CD14-positive monocyte (primary cell): ENCODE results near the gene CLPSL2. TPM values are rescaled to one million over a fixed set of nuclear protein-coding genes. Genes with fewer than 3 reads are reported as not detected.

ENCODE experiments used
- DNase-seq, 3 donors: peaks; one replicate each; pipeline ENCODE4 v3.0.0-alpha.2; 2011 to 2022
- H2AFZ ChIP-seq: 2 replicates; pipeline ENCODE4 v1.6.0; 2012; ENCODE audit warnings: mild to moderate bottlenecking, low read depth, low read length, inconsistent platforms; ENCODE audit not compliant: insufficient read depth, poor library complexity, severe bottlenecking
- H3K27ac ChIP-seq, 2 donors: 1 replicate in 1 of 2; 2 replicates in 1 of 2; pipeline ENCODE4 v1.5.1; 2012 to 2013; ENCODE audit warnings: low read length in 2 of 2, control low read depth in 1 of 2, inconsistent platforms in 1 of 2, low read depth in 1 of 2, mild to moderate bottlenecking in 1 of 2
- H3K27me3 ChIP-seq, 2 donors: one replicate each; pipeline versions ENCODE4 v1.6.0 to v1.6.1; 2011 to 2013; ENCODE audit warnings: low read length in 2 of 2; ENCODE audit not compliant: control insufficient read depth in 2 of 2, insufficient read depth in 2 of 2
- H3K36me3 ChIP-seq, 2 donors: replicated peaks in 1 of 2; 1 replicate in 1 of 2; 2 replicates in 1 of 2; pipeline versions ENCODE4 v1.5.1 to v1.6.1; 2012 to 2013; ENCODE audit warnings: low read length in 2 of 2, control low read depth in 1 of 2, inconsistent platforms in 1 of 2, mild to moderate bottlenecking in 1 of 2; ENCODE audit not compliant: insufficient read depth in 2 of 2, control insufficient read depth in 1 of 2
- H3K4me1 ChIP-seq, 2 donors: 1 replicate in 1 of 2; 2 replicates in 1 of 2; pipeline versions ENCODE4 v1.5.1 to v1.6.1; 2012 to 2013; ENCODE audit warnings: low read length in 2 of 2, control low read depth in 1 of 2, inconsistent platforms in 1 of 2, mild to moderate bottlenecking in 1 of 2, moderate library complexity in 1 of 2; ENCODE audit not compliant: insufficient read depth in 2 of 2, control insufficient read depth in 1 of 2
- H3K4me2 ChIP-seq: replicated peaks from 2 replicates; pipeline ENCODE3; 2012; ENCODE audit warnings: low read length, moderate library complexity, mild to moderate bottlenecking; ENCODE audit not compliant: poor library complexity, severe bottlenecking; ENCODE audit errors: extremely low read depth
- H3K4me3 ChIP-seq, 3 experiments: fragments of 200-600 bp in 1 of 3; sonication (generic) in 1 of 3; replicated peaks in 1 of 3; 1 replicate in 2 of 3; 2 replicates in 1 of 3; pipeline ENCODE4 v1.5.1; 2011 to 2013; ENCODE audit warnings: low read length in 3 of 3, mild to moderate bottlenecking in 3 of 3, control low read depth in 2 of 3, low read depth in 2 of 3, inconsistent platforms in 1 of 3, moderate library complexity in 1 of 3
- H3K79me2 ChIP-seq: 2 replicates; pipeline ENCODE4 v1.6.0; 2012; ENCODE audit warnings: mild to moderate bottlenecking, control low read depth, inconsistent platforms, low read length, moderate library complexity; ENCODE audit not compliant: insufficient read depth
- H3K9ac ChIP-seq: 2 replicates; pipeline ENCODE4 v1.6.0; 2017; ENCODE audit warnings: low read length, mild to moderate bottlenecking; ENCODE audit not compliant: insufficient read depth, poor library complexity, severe bottlenecking
- H3K9me3 ChIP-seq, 2 donors: replicated peaks in 1 of 2; 1 replicate in 1 of 2; 2 replicates in 1 of 2; pipeline versions ENCODE4 v1.5.1 to v1.6.1; 2012 to 2013; ENCODE audit warnings: low read length in 2 of 2, control low read depth in 1 of 2; ENCODE audit not compliant: control insufficient read depth in 1 of 2, insufficient read depth in 1 of 2
- H4K20me1 ChIP-seq: 2 replicates; pipeline ENCODE4 v1.6.0; 2012; ENCODE audit warnings: mild to moderate bottlenecking, low read length, control low read depth, moderate library complexity; ENCODE audit not compliant: insufficient read depth
- H3K27ac Mint-ChIP-seq, 7 donors: one replicate each; pipeline ENCODE4 v1.8.0; 2020; ENCODE audit warnings: mild to moderate bottlenecking in 7 of 7, mixed read lengths in 7 of 7, moderate library complexity in 6 of 7, inconsistent platforms in 2 of 7
- H3K27me3 Mint-ChIP-seq, 3 donors: one replicate each; pipeline ENCODE4 v1.8.0; 2021 to 2022; ENCODE audit warnings: low read depth in 3 of 3, mild to moderate bottlenecking in 3 of 3, mixed read lengths in 3 of 3, moderate library complexity in 3 of 3, inconsistent platforms in 1 of 3
- H3K36me3 Mint-ChIP-seq, 2 donors: one replicate each; pipeline ENCODE4 v1.8.0; 2020; ENCODE audit warnings: mixed read lengths in 2 of 2, inconsistent platforms in 1 of 2, mild to moderate bottlenecking in 1 of 2
- H3K4me1 Mint-ChIP-seq: one replicate; pipeline ENCODE4 v1.8.0; 2020; ENCODE audit warnings: mild to moderate bottlenecking, mixed read lengths
- H3K4me3 Mint-ChIP-seq, 2 donors: one replicate each; pipeline ENCODE4 v1.8.0; 2020; ENCODE audit warnings: mild to moderate bottlenecking in 2 of 2, mixed read lengths in 2 of 2, moderate library complexity in 1 of 2
- H3K9me3 Mint-ChIP-seq, 7 donors: one replicate each; pipeline ENCODE4 v1.8.0; 2020 to 2022; ENCODE audit warnings: mixed read lengths in 7 of 7, mild to moderate bottlenecking in 6 of 7, moderate library complexity in 6 of 7, inconsistent platforms in 2 of 7
- CTCF ChIP-seq: fragments of 200-600 bp; IDR thresholded peaks from one replicate; pipeline ENCODE4 v1.8.0; 2022; ENCODE audit warnings: antibody characterized with exemption, mild to moderate bottlenecking
- WGBS: methylation state at CpG from one replicate; pipeline ENCODE4 v1.1.5; 2013; ENCODE audit warnings: missing lambda C conversion rate; ENCODE audit not compliant: insufficient coverage; 5-methylcytosine and 5-hydroxymethylcytosine counted together
- intact Hi-C, 2 donors: fragments of 100-400 bp; cut with micrococcal nuclease; formaldehyde crosslinking; loops; one replicate each; pipeline versions ENCODE4 v1.15.0 to v1.15.1; 2023
- polyA plus RNA-seq, 3 donors: library from polyadenylated mRNA; depleted of rRNA in 1 of 3; unstranded in 2 of 3; stranded (reverse) in 1 of 3; fragments of 300-500 nt in 2 of 3; fragments of >200 nt in 1 of 3; fragmentation: Illumina TruSeq in 2 of 3; gene quantifications; 1 replicate in 2 of 3; 2 replicates in 1 of 3; pipeline ENCODE4 v1.2.3, GENCODE V29; 2012 to 2021

The CLPSL2 gene
- polyA plus RNA-seq, 3 donors: not detected

GRCh38 chr6:35823601-35824000 is 47.2 kb downstream of the CLPSL2 start:
- H2AFZ ChIP-seq: no peak overlapping the region
- Mint-ChIP-seq H3K27ac (no peak overlapping the region), H3K4me1 (no peaks in the 10 kb centered on the region), H3K9me3 (peaks cover 0 to 2% (median 0%) of the 10 kb centered on the region in 7 donors), H3K4me3 (no peak overlapping the region), H3K36me3 (no peaks in the 10 kb centered on the region), H3K27me3 (peaks cover 9 to 11% (median 10%) of the 10 kb centered on the region in 3 donors)
- no peaks in the 10 kb centered on the region for H3K79me2 ChIP-seq
- no peak for DNase-seq
- H3K9ac ChIP-seq: no peak overlapping the region
- no peak overlapping the region for H3K4me2 ChIP-seq
- no peak for TF ChIP-seq CTCF
- intact Hi-C loops: no loop called here
- no peaks in the 10 kb centered on the region for H3K36me3 ChIP-seq
- no peak overlapping the region for H3K27ac ChIP-seq
- no peak overlapping the region for H3K4me3 ChIP-seq
- no peaks in the 10 kb centered on the region for H4K20me1 ChIP-seq
- no CpG with 5 or more reads among the region's 2 CpGs for WGBS
- H3K9me3 ChIP-seq: no peaks in the 10 kb centered on the region
- H3K27me3 ChIP-seq: no peaks in the 10 kb centered on the region
- no peaks in the 10 kb centered on the region for H3K4me1 ChIP-seq

DNA sequence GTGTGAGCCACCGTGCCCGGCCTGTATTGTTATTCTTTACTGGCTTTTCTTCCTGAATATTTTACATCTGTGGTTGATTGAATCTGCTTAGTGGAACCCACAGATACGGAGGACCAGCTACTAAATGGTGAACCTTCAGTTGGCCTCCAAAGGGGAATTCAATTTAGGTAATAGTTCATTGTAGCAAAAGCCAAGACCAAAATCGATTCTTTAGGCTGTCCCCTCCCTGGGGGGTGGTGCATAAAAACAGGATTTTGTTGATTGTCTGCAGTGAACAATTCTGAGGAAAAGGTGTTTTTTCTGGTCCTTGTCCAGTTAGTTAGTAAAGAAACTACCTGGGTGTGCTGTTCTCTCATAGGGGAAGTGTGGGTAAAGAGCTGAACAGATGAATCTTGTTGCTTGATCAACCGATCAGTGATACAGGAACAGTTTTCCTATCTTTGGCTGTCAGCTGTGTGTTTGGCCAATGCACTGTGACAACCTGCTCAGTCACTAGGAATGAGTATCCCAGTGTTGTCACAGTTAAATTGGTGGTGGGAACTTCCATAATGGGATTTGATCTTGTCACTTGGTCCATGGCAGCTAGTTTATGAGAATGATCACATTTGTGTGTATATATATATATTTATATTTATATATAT is 48.3 kb downstream of the CLPSL2 start:
- Mint-ChIP-seq H3K27ac (no peak overlapping the region), H3K4me1 (no peaks in the 10 kb centered on the region), H3K9me3 (peaks cover 0 to 4% (median 0%) of the 10 kb centered on the region in 7 donors), H3K36me3 (no peaks in the 10 kb centered on the region), H3K27me3 (peaks cover 7 to 9% (median 7%) of the 10 kb centered on the region in 3 donors), H3K4me3 (no peak overlapping the region)
- TF ChIP-seq CTCF: no peak
- H3K27me3 ChIP-seq: no peaks in the 10 kb centered on the region
- no peak overlapping the region for H3K27ac ChIP-seq
- no peak overlapping the region for H2AFZ ChIP-seq
- DNase-seq: no peak
- H4K20me1 ChIP-seq: no peaks in the 10 kb centered on the region
- intact Hi-C loops: no loop called here
- H3K4me1 ChIP-seq: no peaks in the 10 kb centered on the region
- H3K79me2 ChIP-seq: no peaks in the 10 kb centered on the region
- H3K4me3 ChIP-seq: no peak overlapping the region
- H3K9me3 ChIP-seq: no peaks in the 10 kb centered on the region
- 75% methylated on average over 3 of the region's 5 CpGs for WGBS
- no peaks in the 10 kb centered on the region for H3K36me3 ChIP-seq
- no peak overlapping the region for H3K4me2 ChIP-seq
- H3K9ac ChIP-seq: no peak overlapping the region

Other genes with a start within 250 kb of the CLPSL2 start
- gene FKBP5, start 87.7 kb upstream of the CLPSL2 start, polyA plus RNA-seq: 10 to 100 TPM; 20.2 to 58.5 (median 56.9) TPM
- 1 to 10 TPM in 1 of 3 donors, not detected in 2; 2.7 TPM for gene ARMC12, start 39.6 kb upstream of the CLPSL2 start, polyA plus RNA-seq
- not detected for gene CLPSL1, start 4.4 kb downstream of the CLPSL2 start, polyA plus RNA-seq
- gene CLPS, start 20.7 kb downstream of the CLPSL2 start, polyA plus RNA-seq: not detected
- not detected for gene LHFPL5, start 28.8 kb downstream of the CLPSL2 start, polyA plus RNA-seq
- gene SRPK1, start 144.5 kb downstream of the CLPSL2 start, polyA plus RNA-seq: 10 to 100 TPM in 2 of 3 donors, 1 to 10 TPM in 1; 7.2 to 24.8 (median 20.5) TPM
- 1 to 10 TPM in 2 of 3 donors, under 1 TPM in 1; 0.52 to 1.7 (median 1.5) TPM for gene SLC26A8, start 248.0 kb downstream of the CLPSL2 start, polyA plus RNA-seq